ENCODE data around the gene PPP3R1. TPM values are rescaled to one million over a fixed set of nuclear protein-coding genes. Genes with fewer than 3 reads are reported as not detected.

Gene PPP3R1, protein sequence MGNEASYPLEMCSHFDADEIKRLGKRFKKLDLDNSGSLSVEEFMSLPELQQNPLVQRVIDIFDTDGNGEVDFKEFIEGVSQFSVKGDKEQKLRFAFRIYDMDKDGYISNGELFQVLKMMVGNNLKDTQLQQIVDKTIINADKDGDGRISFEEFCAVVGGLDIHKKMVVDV
- 10 to 100 TPM; 59.7 to 64.7 (median 62.8) TPM for polyA plus RNA-seq (ENCODE audit: insufficient read length in 3 of 3)

DNA sequence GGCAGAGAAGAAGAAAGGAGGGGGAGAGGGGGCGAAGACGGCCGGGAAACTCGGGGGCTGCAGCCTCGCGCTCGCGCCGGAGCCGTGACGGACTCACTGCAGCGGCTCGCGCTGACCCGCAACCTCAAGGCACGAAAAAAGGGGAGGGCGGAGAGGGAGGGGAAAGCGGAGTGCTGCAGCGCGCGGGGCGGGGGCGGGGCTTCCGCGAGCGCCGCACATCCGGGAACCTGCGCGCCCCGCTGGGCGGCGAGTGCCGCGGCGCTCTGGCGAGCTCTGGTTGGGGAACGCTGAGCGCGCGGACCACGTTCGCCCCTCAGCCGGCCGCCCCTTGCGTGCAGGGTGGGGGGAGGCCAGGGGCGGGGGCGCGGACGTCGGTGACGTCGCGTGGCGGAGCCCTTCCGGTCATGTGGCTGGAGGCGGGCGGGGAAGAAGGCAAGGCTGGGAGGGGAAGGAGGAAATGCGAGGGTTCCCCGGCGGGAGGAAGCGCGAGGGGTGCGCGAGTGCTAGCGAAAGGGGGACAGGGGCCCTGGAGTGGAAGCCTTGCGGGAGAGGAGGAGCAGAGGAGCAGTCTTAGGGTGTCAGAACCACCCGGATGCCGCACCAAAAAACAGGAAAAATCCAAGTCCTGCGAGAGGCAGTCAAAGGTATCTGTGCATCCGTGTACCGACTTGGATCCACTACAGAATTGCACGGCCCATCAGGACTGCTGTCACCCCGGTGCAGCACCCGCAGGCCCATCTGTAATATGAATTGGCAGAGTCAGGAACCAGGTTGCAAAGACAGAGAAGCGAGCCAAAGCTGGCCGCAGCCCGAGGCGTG, at the start of gene PPP3R1:
TSS of gene PPP3R1 (minus strand) at position 133 of the 819 bp plus-strand sequence. CDS start 405 bp downstream, outside the sequence.
- DNase-seq (ENCODE audit: low read depth in 3 of 3, low spot score in 2 of 3): peak; percentile 72 to 92 (median 88)

DNA sequence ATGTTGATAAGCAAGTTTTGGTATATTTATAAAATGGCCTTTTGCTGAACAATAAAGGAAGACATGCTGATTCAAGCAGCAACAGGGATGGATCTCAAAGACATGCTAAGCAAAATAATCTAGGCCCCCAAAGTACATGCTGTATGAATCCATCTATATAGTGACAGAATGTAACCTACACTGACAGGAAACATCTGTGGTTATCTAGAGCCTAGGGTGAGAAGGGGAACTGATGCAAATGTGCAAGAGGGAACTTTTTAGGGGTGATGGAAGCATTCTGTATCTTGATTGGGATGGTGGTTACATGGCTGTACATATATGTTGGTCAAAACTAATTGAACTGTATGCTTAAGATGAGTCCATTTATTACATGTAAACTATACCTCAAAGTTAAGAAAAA, 43.2 kb upstream of the PPP3R1 start:
- DNase-seq (ENCODE audit: low read depth in 3 of 3, low spot score in 2 of 3): no peak

DNA sequence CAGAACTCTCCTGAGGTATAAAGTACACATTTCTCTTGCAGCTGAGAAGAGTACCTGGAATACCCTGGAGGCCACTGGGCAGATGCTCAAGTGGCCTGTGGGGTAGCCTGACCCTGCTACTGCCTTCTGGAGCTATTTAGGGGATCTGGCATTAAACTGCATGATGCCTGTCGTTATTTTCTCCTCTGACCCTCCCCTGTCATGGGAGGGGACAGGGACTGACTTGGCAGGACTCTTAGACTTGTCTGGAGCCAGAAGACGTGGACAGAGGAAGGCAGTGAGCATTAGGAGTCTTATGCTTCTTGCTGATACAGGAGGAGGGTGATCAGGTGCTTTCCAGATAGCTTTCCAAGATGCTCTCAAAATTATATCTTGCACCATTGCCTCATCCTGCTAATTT, 42.6 kb upstream of the PPP3R1 start:
- no peak for DNase-seq (ENCODE audit: low read depth in 3 of 3, low spot score in 2 of 3)

DNA sequence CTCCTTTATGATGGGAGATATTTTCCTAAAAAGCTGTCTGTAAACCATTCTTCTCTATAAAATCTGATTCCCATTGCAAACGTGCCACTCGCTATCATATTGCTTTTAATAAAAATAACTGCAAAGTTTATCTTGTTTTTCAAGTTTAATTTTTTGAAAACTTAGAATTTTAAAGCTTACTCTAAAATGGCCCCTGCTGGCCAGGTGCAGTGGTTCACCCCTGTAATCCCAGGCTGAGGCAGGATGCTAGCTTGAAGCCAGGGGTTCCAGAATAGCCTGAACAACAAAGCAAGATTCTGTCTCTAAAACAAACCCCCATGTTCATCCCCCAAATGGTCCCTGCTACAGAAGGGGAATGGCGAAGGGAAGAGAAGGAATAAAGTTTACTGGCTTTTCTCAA, 41.9 kb upstream of the PPP3R1 start:
- DNase-seq (ENCODE audit: low read depth in 3 of 3, low spot score in 2 of 3): no peak

DNA sequence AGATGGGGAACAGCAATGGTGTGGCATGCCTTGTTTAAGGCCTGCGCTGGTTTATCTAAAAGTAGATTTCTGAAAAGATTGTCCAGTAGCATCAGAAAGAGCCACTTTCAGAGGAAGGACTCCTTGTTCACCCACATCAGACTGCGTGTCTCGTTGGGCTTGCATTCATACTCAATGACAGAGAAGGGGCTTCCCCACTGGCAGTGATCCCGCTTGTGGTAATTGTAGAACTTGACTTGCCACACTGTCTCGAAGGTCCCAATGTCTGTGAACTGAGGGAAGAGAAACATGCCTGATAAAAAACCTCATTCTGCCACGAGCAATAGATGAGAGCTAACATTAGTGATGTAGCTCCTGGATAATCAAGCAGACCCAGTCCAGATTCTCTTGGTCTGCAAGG, 41.4 kb upstream of the PPP3R1 start:
- DNase-seq (ENCODE audit: low read depth in 3 of 3, low spot score in 2 of 3): no peak

DNA sequence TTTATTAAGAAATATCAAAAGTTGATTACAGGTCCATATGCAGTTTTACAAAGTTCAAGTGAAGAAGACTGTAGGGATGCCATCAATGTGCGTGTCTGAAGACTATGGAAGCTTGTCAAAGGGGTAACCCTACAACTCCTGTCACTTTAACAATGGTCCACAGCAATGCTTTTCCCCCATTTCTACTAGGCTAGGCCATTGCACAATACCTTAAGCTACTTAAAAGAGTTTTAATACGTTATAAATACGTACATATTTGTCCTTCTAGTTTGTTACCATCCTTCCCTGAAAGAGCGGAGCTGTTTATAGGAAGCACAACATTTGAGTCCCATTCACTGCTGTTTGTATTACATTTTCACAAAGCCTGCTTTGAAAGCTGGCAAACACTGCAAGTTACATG, 40.7 kb upstream of the PPP3R1 start:
- no peak for DNase-seq (ENCODE audit: low read depth in 3 of 3, low spot score in 2 of 3)

DNA sequence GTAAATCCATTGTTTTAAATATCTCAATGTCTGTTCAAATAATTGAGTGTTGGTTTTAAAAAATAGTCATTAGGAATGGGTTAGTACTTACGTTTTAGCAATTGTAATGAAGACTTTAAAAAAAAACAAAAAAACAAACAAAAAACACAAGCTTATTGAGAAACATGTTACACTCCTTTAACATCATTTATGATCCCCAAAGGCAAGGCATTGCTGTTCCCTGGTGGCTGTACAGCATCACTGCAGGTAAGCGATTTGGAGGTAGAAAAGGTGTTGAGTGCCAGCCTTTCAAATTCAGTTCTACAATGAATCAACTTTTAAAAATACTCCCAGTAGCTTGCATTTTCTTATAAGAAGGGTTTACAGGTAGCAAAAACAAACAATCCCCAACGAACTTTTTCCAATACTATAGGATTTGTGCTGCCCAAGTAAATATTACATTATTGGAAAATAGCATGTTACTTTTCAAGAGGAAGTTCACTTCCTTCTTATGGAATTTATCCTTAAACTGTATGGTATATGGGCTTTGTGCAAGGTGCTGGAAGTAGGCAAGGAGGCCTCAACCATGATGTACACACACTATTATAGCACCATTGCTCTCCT, 39.9 kb upstream of the PPP3R1 start:
- DNase-seq (ENCODE audit: low read depth in 3 of 3, low spot score in 2 of 3): no peak

DNA sequence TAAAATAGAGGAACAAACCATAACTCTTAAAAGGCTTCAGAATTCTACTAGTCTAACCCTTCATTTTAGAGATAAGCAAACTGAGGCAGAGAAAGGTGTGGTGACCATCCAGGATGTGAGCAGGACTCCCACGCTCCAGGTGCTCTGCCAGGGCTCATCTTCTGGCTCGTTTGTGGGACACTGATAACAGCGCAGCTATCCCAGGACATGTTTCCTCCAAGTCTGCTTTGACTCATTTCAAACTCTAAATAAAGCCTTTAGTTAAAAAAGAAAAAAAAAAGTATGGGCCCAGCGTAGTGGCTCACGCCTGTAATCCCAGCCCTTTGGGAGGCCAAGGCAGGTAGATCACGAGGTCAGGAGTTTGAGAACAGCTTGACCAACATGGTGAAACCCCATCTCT, 39.0 kb upstream of the PPP3R1 start:
- DNase-seq (ENCODE audit: low read depth in 3 of 3, low spot score in 2 of 3): no peak

DNA sequence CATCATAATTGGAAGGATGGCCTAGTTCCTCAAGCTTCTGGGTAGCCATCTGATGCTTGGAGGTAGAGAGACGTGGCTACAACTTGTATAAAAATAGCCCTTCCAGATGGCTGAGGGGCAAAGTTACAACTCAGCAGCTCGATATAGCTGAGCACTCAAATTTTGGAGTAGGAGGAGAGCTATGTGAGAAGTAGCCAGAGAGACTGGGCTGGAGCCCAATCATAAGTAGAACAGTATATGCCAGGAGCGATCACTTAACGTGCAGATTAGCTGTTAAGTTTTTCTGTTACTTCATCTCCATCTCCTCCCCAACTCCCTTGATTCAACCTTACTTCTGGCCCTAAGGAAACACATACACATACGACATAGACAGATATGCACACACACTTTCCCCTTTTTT, 38.6 kb upstream of the PPP3R1 start:
- DNase-seq (ENCODE audit: low read depth in 3 of 3, low spot score in 2 of 3): no peak

DNA sequence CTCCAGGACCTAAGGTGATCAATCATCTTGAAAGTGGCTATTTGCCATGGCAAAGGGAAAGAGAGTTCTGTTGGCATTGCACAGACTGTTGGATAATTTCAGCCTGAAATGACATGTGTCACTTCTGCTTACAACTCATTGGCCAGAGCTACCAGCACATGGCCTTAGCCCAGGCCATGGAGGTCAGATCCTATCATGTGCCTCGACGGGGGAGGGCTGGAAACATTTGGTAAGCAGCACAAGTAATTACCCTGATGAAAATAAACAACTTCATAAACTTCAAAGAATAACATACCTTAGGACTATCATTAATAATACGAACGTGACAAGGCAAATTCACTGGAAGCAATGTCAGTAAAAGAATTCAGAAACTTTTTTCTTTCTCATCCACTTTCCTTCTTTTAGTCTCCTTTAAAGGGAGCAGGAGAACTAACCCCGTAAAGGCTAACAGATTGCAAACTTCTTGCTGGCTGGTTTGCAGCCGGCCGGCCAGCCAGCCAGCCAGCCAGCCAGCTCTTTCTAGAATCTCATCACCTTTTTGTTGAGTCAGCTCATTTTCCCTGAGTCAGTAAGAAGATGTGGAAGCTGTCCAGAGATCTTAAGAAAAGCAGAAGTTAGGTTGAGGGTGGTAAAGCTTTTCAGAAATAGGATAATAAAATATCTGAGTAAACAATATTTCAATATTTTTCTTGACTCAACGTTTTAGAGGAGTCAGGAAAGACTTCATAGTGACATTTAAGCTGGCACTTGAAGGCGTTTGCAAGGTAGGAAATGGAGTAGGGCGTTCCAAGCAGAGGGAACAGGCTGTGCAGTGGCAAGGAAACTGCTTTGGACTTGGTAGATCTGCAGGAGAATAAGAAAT, 35.5 kb upstream of the PPP3R1 start:
- DNase-seq (ENCODE audit: low read depth in 3 of 3, low spot score in 2 of 3): no peak

DNA sequence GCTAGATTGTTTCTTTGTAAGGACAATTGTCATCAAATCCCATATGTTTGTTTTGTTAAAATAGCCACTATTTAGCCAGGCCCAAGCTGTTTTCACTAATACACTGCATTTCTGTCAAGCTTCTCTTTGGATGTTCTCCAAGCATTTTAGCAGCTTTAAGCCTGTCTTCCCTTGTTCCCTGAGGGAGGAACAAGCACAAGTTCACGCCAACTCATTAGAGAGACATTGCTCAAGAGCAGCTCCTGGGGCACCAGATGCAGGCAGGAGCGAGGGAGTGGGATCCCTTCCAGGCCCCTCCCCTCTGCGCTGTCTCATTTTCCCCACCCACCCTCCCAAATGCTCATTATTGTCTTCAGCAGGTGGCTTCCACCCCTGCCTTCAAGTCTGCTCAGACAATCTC, 32.6 kb upstream of the PPP3R1 start:
- no peak for DNase-seq (ENCODE audit: low read depth in 3 of 3, low spot score in 2 of 3)

DNA sequence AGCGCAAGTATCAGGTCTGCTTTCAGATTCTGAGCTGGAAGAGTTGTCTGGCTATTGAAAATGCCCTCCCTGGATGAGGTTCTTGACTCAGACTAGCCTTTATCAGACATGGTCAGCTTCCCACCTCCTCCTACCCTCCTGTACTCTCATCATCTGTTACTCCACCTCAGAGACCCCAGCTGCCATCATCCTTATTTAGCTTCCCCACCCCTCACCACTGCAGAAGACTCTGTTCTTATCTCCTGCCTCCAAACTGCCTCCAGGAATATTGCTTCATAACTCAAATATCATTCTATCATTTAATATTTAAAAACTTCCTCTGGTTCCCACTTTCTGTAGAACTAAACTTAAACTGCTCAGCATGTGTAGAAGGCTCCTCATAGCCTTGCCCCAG, 31.1 kb upstream of the PPP3R1 start:
- DNase-seq (ENCODE audit: low read depth in 3 of 3, low spot score in 2 of 3): no peak

DNA sequence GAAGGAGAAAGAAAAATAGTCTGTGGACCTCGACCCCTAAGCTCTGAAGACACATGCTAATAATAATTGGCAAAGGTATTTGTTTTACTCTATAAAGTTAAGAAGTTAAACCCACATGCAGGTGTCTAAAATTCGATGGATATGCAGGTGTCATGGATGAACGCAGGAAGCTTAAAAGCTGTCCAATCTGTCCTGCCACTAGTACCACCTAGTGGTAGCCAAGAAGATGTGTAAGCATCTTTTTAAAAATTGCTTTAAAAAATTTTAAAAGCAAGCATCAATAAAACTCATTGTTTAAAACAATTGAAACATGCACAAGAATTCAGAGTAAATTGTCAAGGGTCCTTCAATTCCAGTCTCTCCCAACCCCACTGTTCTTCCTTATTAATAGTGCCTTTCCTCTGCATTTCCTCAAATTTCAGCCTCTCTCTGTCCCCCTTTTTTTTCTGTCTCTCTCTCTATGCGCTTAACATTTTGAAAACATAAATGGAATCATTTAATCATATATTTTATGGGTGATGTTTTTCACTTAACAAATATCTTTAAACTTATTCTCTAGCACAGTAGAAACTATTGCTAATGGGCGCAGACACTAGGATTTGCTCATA, 30.6 kb upstream of the PPP3R1 start:
- no peak for DNase-seq (ENCODE audit: low read depth in 3 of 3, low spot score in 2 of 3)

DNA sequence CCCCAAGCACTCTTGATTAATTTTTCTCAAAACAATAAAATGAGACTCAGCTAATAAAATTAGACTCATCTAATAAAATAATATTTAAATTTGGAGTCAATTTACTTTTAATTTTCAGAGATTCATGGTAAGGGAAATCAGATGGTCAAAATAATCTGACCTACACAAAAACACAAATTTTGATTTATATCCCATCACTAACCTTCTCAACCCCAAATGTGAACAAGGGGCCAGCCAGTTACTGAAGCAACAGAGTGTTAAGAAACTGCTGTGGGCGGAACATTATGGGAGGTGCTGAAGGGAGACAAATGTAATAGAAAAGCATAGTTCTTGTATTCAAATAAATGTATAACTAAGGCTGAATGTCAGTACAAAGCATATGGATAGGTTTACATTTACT, 28.5 kb upstream of the PPP3R1 start:
- no peak for DNase-seq (ENCODE audit: low read depth in 3 of 3, low spot score in 2 of 3)

DNA sequence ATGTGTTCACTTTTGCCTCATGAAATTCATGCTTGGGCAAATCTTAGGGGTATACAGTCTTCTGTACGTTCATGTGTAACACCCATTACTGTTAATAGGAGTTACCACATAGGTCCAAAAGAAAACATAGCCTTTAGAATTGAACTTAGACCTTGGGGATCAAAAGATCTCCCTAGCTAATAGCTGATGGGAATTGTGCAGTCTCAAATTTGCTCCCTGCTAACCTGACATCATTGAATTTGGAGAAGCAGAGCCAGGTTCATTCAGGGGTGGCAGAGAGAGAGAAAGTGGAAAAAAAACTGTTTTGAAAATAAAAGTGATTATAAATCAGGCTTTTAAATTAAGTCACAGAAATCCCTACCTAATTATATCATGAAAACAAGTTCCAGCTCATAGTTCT, 28.0 kb upstream of the PPP3R1 start:
- no peak for DNase-seq (ENCODE audit: low read depth in 3 of 3, low spot score in 2 of 3)

DNA sequence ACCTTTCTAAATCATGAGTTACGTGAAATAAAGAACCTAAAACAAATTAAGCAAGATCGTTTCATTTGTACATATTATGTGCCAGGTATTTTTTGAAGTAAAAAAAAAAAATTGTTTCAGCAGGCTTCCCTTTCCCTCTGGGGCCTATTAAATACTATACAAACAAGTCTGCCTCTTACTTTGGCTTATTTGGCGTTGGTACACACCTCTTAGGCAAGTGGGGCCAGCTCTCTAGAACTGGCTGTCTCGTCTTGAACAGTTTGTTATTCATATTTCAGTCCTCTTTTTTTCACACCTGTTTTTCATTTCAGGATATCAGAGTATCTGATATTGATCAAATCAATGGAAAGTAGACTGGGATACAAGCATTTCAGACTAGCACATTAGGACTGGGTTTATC, 27.4 kb upstream of the PPP3R1 start:
- no peak for DNase-seq (ENCODE audit: low read depth in 3 of 3, low spot score in 2 of 3)

DNA sequence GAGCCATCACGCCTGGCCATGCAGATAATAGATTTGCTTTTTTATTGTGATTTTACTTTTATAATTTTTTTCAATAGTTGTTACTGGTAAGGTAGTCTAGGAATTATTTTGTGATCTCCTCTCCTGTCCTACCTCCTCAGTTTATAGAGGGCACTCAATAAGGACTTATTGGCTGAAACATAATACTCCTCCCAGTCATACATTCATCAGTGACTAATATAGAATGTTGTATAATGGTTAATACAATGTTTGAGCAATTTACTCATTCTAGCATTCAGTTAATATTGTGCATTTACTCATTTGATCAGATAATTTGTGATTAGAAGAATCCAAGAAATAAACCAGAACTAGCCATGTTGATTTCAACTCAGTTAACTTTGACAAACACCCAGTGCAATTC, 25.8 kb upstream of the PPP3R1 start:
- no peak for DNase-seq (ENCODE audit: low read depth in 3 of 3, low spot score in 2 of 3)

DNA sequence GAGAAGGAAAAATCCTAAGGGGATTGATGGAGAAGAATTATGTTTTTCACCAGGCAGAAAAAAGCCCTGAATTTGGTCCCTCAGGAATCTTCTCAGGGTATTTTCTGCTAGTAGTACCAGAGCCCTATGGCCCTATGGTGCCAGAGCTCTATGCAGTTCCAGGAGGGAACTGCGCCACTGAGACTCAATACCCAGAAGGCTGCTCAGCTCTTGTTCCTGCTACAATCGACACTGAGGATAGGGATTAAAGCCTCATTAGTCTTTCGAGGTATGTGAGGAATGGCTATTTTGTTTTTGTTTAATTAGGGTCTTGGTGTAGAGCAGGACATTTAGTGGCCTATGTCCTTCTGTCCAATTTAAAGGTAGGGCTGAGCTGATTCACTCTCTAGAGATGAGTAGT, 21.7 kb upstream of the PPP3R1 start:
- no peak for DNase-seq (ENCODE audit: low read depth in 3 of 3, low spot score in 2 of 3)

DNA sequence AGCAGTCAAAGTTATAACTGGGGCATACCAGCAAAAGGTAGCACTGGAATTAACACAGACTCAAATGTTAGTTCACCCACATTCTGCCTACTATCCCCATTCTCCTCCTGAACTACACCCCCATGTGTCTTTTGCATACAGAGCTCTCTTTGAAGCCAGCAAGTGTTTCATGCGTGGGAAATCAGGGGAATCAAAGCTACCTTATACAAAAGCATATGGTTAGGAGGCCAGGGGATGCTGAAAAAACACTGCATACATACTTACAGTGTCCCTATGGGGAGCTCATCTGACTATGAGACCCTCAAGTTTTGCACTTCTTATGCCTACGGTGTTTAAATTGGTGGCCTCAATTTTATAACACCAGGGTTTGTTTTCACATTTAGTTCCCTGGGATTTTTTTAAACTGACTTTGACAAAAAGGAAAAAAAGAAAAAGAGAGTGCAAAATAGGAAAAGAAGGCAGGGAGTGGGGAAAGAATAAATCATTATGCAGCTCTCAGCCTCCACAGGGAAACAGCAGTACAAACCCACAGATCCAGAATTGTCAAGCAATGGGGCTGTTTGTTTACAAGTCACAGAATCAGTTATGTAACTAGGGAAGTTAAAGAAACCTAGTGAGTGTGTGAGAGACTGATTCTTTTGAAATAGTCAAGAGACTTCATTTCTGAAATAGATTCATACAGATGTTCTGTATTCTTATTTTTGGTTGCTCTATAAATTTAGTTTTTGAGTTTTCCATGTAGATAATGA, 20.1 kb upstream of the PPP3R1 start:
- DNase-seq (ENCODE audit: low read depth in 3 of 3, low spot score in 2 of 3): no peak

DNA sequence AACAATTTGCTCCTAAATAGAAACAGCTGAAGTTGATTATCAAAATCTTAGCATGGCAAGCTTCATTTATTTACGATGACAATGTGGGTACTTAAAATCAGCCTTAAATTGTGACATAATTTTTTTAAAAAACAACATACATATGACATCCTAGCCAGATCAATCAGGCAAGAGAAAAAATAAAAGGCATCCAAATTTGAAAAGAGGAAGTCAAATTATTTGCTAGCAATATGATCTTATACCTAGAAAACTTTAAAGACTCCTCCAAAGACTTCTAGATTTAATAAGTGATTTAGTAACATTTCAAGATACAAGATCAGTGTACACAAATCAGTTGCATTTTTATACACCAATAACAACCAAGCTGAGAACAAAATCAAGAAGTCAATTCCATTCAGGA, 14.3 kb upstream of the PPP3R1 start:
- DNase-seq (ENCODE audit: low read depth in 3 of 3, low spot score in 2 of 3): no peak
